ENCODE measurements around the gene PDE7B. TPM values are rescaled to one million over a fixed set of nuclear protein-coding genes. Genes with fewer than 3 reads are reported as not detected.

Gene PDE7B
- polyA plus RNA-seq, 1 donor (not counting 4 experiments of a cell fraction or from before 2014, with no cell fraction given) = 0.01 TPM

GRCh38 chr6:136181861-136182260, 330.4 kb downstream of the PDE7B start:
- Histone ChIP-seq H3K4me2 (ENCODE audit: control insufficient read depth, extremely low read depth, insufficient read depth, low read depth, low read length) (no peak overlapping the region), H3K79me2 (ENCODE audit: control insufficient read depth, insufficient read depth, low read length) (no peaks in the 10 kb centered on the region), H3K27me3 (ENCODE audit: control insufficient read depth, extremely low read depth, insufficient read depth, low read length) (no peaks in the 10 kb centered on the region), H2AFZ (ENCODE audit: control insufficient read depth, low read length) (no peak overlapping the region), H4K20me1 (ENCODE audit: control insufficient read depth, extremely low read depth, insufficient read depth, low read length) (no peaks in the 10 kb centered on the region), H3K9me1 (ENCODE audit: control insufficient read depth, extremely low read depth, insufficient read depth, low read length) (no peaks in the 10 kb centered on the region), H3K9me3 (ENCODE audit: control insufficient read depth, low read depth, low read length) (no peaks in the 10 kb centered on the region), H3K27ac (ENCODE audit: control insufficient read depth, insufficient read depth, low read length) (no peak overlapping the region), H3K4me3 (ENCODE audit: control insufficient read depth in 2 of 3, extremely low read depth in 1 of 3, insufficient read depth in 2 of 3, low read depth in 1 of 3, low read length in 3 of 3) (no peak overlapping the region), H3K9ac (ENCODE audit: control insufficient read depth, extremely low read depth, insufficient read depth, low read length) (no peak overlapping the region), H3K36me3 (ENCODE audit: control insufficient read depth in 2 of 2, extremely low read depth in 1 of 2, insufficient read depth in 2 of 2, low read length in 2 of 2) (no peaks in the 10 kb centered on the region), H3K4me1 (ENCODE audit: control insufficient read depth, extremely low read depth, insufficient read depth, low read length) (no peaks in the 10 kb centered on the region)
- dilution Hi-C loops (cut with MboI; ENCODE audit: extremely low pct_ligation_motif_present, low sequenced_read_pairs) = no loop called here
- no peak for TF ChIP-seq EZH2 (IDR thresholded peaks at IDR 0.05; ENCODE audit: low read length)
- TF ChIP-seq, protein P1, sequence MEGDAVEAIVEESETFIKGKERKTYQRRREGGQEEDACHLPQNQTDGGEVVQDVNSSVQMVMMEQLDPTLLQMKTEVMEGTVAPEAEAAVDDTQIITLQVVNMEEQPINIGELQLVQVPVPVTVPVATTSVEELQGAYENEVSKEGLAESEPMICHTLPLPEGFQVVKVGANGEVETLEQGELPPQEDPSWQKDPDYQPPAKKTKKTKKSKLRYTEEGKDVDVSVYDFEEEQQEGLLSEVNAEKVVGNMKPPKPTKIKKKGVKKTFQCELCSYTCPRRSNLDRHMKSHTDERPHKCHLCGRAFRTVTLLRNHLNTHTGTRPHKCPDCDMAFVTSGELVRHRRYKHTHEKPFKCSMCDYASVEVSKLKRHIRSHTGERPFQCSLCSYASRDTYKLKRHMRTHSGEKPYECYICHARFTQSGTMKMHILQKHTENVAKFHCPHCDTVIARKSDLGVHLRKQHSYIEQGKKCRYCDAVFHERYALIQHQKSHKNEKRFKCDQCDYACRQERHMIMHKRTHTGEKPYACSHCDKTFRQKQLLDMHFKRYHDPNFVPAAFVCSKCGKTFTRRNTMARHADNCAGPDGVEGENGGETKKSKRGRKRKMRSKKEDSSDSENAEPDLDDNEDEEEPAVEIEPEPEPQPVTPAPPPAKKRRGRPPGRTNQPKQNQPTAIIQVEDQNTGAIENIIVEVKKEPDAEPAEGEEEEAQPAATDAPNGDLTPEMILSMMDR (optimal IDR thresholded peaks at IDR 0.05 in 1 of 3, IDR thresholded peaks at IDR 0.05 in 1 of 3, conservative IDR thresholded peaks at IDR 0.05 in 1 of 3; ENCODE audit: extremely low read depth in 1 of 3, insufficient read depth in 2 of 3, low read length in 3 of 3) = no peak
- FAIRE-seq (no peak), DNase-seq (ENCODE audit: low read depth, low spot score) (no peak)

DNA sequence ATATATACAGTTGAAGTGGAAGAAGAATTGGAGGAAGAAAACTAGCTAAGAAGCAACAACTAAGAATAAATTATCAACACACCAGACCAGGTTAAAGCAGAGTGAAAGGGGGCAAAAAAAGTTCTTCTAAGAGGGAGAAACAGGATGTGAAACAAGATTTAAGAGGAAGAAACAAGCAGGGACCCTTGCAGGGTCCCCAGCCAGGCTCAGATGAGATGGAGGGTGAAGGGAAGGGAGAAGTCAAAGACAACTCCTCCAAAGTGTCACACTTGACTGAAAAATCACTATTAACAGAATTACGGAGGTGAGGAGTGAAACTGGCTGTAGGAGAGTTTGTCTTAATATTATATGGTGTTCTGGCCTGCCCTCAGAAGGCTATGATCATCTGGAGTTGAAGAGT, 333.2 kb downstream of the PDE7B start:
- dilution Hi-C loops (cut with MboI; ENCODE audit: extremely low pct_ligation_motif_present, low sequenced_read_pairs) = no loop called here
- no peak for FAIRE-seq

More for the DNA sequence above, 333.2 kb downstream of the PDE7B start:
- Histone ChIP-seq H3K9me3 (ENCODE audit: control insufficient read depth, low read depth, low read length) (no peaks in the 10 kb centered on the region), H2AFZ (ENCODE audit: control insufficient read depth, low read length) (no peak overlapping the region), H3K27ac (ENCODE audit: control insufficient read depth, insufficient read depth, low read length) (no peak overlapping the region), H3K4me2 (ENCODE audit: control insufficient read depth, extremely low read depth, insufficient read depth, low read depth, low read length) (no peak overlapping the region), H3K4me3 (ENCODE audit: control insufficient read depth in 2 of 3, extremely low read depth in 1 of 3, insufficient read depth in 2 of 3, low read depth in 1 of 3, low read length in 3 of 3) (no peak overlapping the region), H3K9me1 (ENCODE audit: control insufficient read depth, extremely low read depth, insufficient read depth, low read length) (no peaks in the 10 kb centered on the region), H3K9ac (ENCODE audit: control insufficient read depth, extremely low read depth, insufficient read depth, low read length) (no peak overlapping the region), H3K79me2 (ENCODE audit: control insufficient read depth, insufficient read depth, low read length) (no peaks in the 10 kb centered on the region), H4K20me1 (ENCODE audit: control insufficient read depth, extremely low read depth, insufficient read depth, low read length) (no peaks in the 10 kb centered on the region), H3K36me3 (ENCODE audit: control insufficient read depth in 2 of 2, extremely low read depth in 1 of 2, insufficient read depth in 2 of 2, low read length in 2 of 2) (no peaks in the 10 kb centered on the region), H3K4me1 (ENCODE audit: control insufficient read depth, extremely low read depth, insufficient read depth, low read length) (no peaks in the 10 kb centered on the region), H3K27me3 (ENCODE audit: control insufficient read depth, extremely low read depth, insufficient read depth, low read length) (no peaks in the 10 kb centered on the region)
- TF ChIP-seq, protein P1 (optimal IDR thresholded peaks at IDR 0.05 in 1 of 3, IDR thresholded peaks at IDR 0.05 in 1 of 3, conservative IDR thresholded peaks at IDR 0.05 in 1 of 3; ENCODE audit: extremely low read depth in 1 of 3, insufficient read depth in 2 of 3, low read length in 3 of 3) = no peak
- TF ChIP-seq EZH2 (IDR thresholded peaks at IDR 0.05; ENCODE audit: low read length) = no peak
- no peak for DNase-seq (ENCODE audit: low read depth, low spot score)
